HepG2 (cell line): Measurements from ENCODE around the gene PDLIM5. TPM values are rescaled to one million over a fixed set of nuclear protein-coding genes. Genes with fewer than 3 reads are reported as not detected.

ENCODE experiments used
- ATAC-seq: fragments of 200-7000 bp; cut with Tn5 transposase; 3 replicates; pipeline ENCODE4 v1.9.1; 2020; ENCODE audit warnings: mild to moderate bottlenecking, moderate library complexity
- BruUV-seq: library from RNA; stranded (reverse); fragments of 400-500 nt; replicated peaks from 2 replicates; lab custom pipeline; 2021; lab: Mats Ljungman, UMichigan
- CTCF ChIA-PET: fragments of 300-600 bp; formaldehyde crosslinking; extraction: SDS; loops from one replicate; lab custom pipeline; 2021; ENCODE audit warnings: low total read pairs, inconsistent platforms, low intra/inter-chr PET ratio; lab: Yijun Ruan, JAX
- POLR2A ChIA-PET: fragments of 350-600 bp; sonication (Branson Sonifier 250); formaldehyde crosslinking; loops from one replicate; lab custom pipeline; 2020; ENCODE audit warnings: antibody characterized with exemption, inconsistent platforms; lab: Yijun Ruan, JAX
- DNase-seq: peaks from one replicate; pipeline ENCODE4 v3.0.0-alpha.2; 2015; ENCODE audit warnings: low spot score
- FAIRE-seq: peaks from 3 replicates; lab custom pipeline; 2011; peaks lifted over from hg19 to GRCh38; lab: Jason Lieb, UNC
- H2AFZ ChIP-seq: one replicate; pipeline ENCODE4 v1.6.1; 2011; ENCODE audit warnings: low read length, inconsistent platforms
- H3K27ac ChIP-seq: fragments of 300-600 bp; 3 replicates; pipeline ENCODE4 v1.8.0; 2011; ENCODE audit warnings: mixed run types, mild to moderate bottlenecking, mixed read lengths, low read length, inconsistent platforms; ENCODE audit not compliant: insufficient read depth; ENCODE audit errors: extremely low read length
- H3K27me3 ChIP-seq, 2 experiments: fragments of 200-600 bp in 1 of 2; 2 replicates in 1 of 2; 3 replicates in 1 of 2; pipeline versions ENCODE4 v1.6.0 to v1.8.0; 2011; ENCODE audit warnings: low read length in 2 of 2, mild to moderate bottlenecking in 2 of 2, moderate library complexity in 2 of 2, inconsistent platforms in 1 of 2; ENCODE audit not compliant: insufficient read depth in 2 of 2, control insufficient read depth in 1 of 2
- H3K36me3 ChIP-seq, 2 experiments: fragments of 200-600 bp in 1 of 2; replicated peaks in 1 of 2; 2 replicates in 1 of 2; 3 replicates in 1 of 2; pipeline versions ENCODE4 v1.5.1 to v1.8.0; 2011; ENCODE audit warnings: low read length in 2 of 2, inconsistent platforms in 1 of 2; ENCODE audit not compliant: insufficient read depth in 2 of 2, control insufficient read depth in 1 of 2
- H3K4me1 ChIP-seq: 2 replicates; pipeline ENCODE4 v1.5.1; 2012; ENCODE audit warnings: low read length, inconsistent platforms; ENCODE audit not compliant: insufficient read depth
- H3K4me2 ChIP-seq: 2 replicates; pipeline ENCODE4 v1.6.0; 2011; ENCODE audit warnings: low read depth, low read length, inconsistent platforms
- H3K4me3 ChIP-seq, 3 experiments: fragments of 200-600 bp in 1 of 3; sonication (generic), shearing (Covaris generic) in 1 of 3; replicated peaks in 1 of 3; 2 replicates each; pipeline ENCODE4 v1.5.1; 2011 to 2016; ENCODE audit warnings: low read length in 3 of 3, inconsistent platforms in 2 of 3, low read depth in 2 of 3, mild to moderate bottlenecking in 2 of 3, control low read depth in 1 of 3, mixed read lengths in 1 of 3; ENCODE audit not compliant: insufficient read depth in 1 of 3
- H3K79me2 ChIP-seq: one replicate; pipeline ENCODE4 v1.6.1; 2011; ENCODE audit warnings: low read length, inconsistent platforms; ENCODE audit not compliant: insufficient read depth
- H3K9ac ChIP-seq: 2 replicates; pipeline ENCODE4 v1.6.0; 2011; ENCODE audit warnings: mild to moderate bottlenecking, low read depth, low read length, inconsistent platforms; ENCODE audit not compliant: insufficient read depth
- H3K9me3 ChIP-seq: 2 replicates; pipeline ENCODE4 v1.5.1; 2012; ENCODE audit warnings: mild to moderate bottlenecking, low read length
- H4K20me1 ChIP-seq: 2 replicates; pipeline ENCODE4 v1.6.0; 2011; ENCODE audit warnings: inconsistent platforms, mild to moderate bottlenecking, low read length, moderate library complexity; ENCODE audit not compliant: insufficient read depth
- FOXO4 ChIP-seq: sonication (generic); formaldehyde crosslinking; conservative IDR thresholded peaks from 2 replicates; pipeline ENCODE4 v1.8.1; 2023; ENCODE audit warnings: missing genetic modification reagents
- IKZF4 ChIP-seq: sonication (generic); formaldehyde crosslinking; IDR thresholded peaks from 2 replicates; pipeline ENCODE4 v1.5.1; 2020; ENCODE audit warnings: borderline replicate concordance, mild to moderate bottlenecking, low read depth, missing genetic modification reagents; ENCODE audit errors: not compliant biosample characterization
- KIAA2018 ChIP-seq: sonication (generic); formaldehyde crosslinking; IDR thresholded peaks from 2 replicates; pipeline ENCODE4 v1.5.0; 2020; ENCODE audit warnings: mild to moderate bottlenecking, missing genetic modification reagents, borderline replicate concordance
- KLF15 ChIP-seq: sonication (generic); formaldehyde crosslinking; IDR thresholded peaks from 2 replicates; pipeline ENCODE4 v1.8.1; 2023; ENCODE audit warnings: borderline replicate concordance, mild to moderate bottlenecking, inconsistent platforms, missing genetic modification reagents, mixed read lengths
- ZBTB37 ChIP-seq: sonication (generic); formaldehyde crosslinking; IDR thresholded peaks from 2 replicates; pipeline ENCODE4 v1.4.0; 2020; ENCODE audit warnings: mild to moderate bottlenecking, missing genetic modification reagents
- ZHX1 ChIP-seq: sonication (generic); formaldehyde crosslinking; IDR thresholded peaks from 2 replicates; pipeline ENCODE4 v1.8.1; 2022; ENCODE audit warnings: low read depth, mild to moderate bottlenecking, missing genetic modification reagents
- ZNF558 ChIP-seq: sonication (generic); formaldehyde crosslinking; IDR thresholded peaks from 2 replicates; pipeline ENCODE4 v1.9.0; 2022; ENCODE audit warnings: mild to moderate bottlenecking, missing genetic modification reagents, borderline replicate concordance
- ZNF713 ChIP-seq: sonication (generic); formaldehyde crosslinking; IDR thresholded peaks from 2 replicates; pipeline ENCODE4 v1.4.0; 2020; ENCODE audit warnings: mild to moderate bottlenecking, missing genetic modification reagents
- WGBS: methylation state at CpG from one replicate; pipeline ENCODE4 v1.1.6; 2017; ENCODE audit warnings: low lambda C conversion rate; 5-methylcytosine and 5-hydroxymethylcytosine counted together
- in situ Hi-C: cut with HindIII; loops from 2 replicates; pipeline ENCODE4 v1.10.0; 2017; ENCODE audit warnings: low pct_unique_long_range_greater_than_20kb; ENCODE audit not compliant: extremely low pct_ligation_motif_present
- intact Hi-C: fragments of 100-400 bp; cut with micrococcal nuclease; formaldehyde crosslinking; loops from one replicate; pipeline ENCODE4 v1.10.0; 2022; ENCODE audit not compliant: unreplicated experiment
- polyA plus RNA-seq, 8 experiments: library from polyadenylated mRNA; depleted of rRNA in 3 of 8; stranded (reverse) in 7 of 8; unstranded in 1 of 8; fragments of >200 nt; fragmentation: Illumina TruSeq in 4 of 8; extraction: Trizol in 4 of 8; gene quantifications; 2 replicates each; pipeline versions ENCODE4 v1.2.1 to v1.2.3, GENCODE V29; 2011 to 2016; ENCODE audit warnings: low read depth in 4 of 8, missing spikeins in 1 of 8, mixed read lengths in 1 of 8; ENCODE audit not compliant: insufficient read depth in 1 of 8
- total RNA-seq, 5 experiments: library from RNA; depleted of rRNA; stranded (reverse); fragments of >200 nt; fragmentation: Illumina TruSeq; extraction: Trizol; gene quantifications; 2 replicates each; pipeline ENCODE4 v1.2.3, GENCODE V29; 2016; ENCODE audit warnings: low read depth in 1 of 5

Gene PDLIM5
- total and polyA plus RNA-seq, 2 of the 13 experiments (the other 11 are each of a cell fraction or from before 2014, with no cell fraction given), result 52.8 to 119 TPM

- no peaks in the 10 kb centered on the region for H3K27me3 ChIP-seq
- H3K9ac ChIP-seq, result no peak overlapping the region
- H4K20me1 ChIP-seq, result no peaks in the 10 kb centered on the region
- POLR2A ChIA-PET, result no interaction called here
- no peak for ATAC-seq
- H3K27ac ChIP-seq, result no peak overlapping the region
- intact Hi-C loops (no loop called here), in situ Hi-C loops (no loop called here)
- no peaks in the 10 kb centered on the region for H3K9me3 ChIP-seq
- CTCF ChIA-PET, result no interaction called here
- no peak overlapping the region for H3K4me2 ChIP-seq
- no TSS peak for BruUV-seq
- no peak for FAIRE-seq
- H3K4me3 ChIP-seq, result no peak overlapping the region
- H3K36me3 ChIP-seq, result peaks cover 0 to 7% of the 10 kb centered on the region in 2 experiments; a peak in 1 of 5 replicates
- DNase-seq, result no peak
- no peaks in the 10 kb centered on the region for H3K79me2 ChIP-seq
- H2AFZ ChIP-seq, result no peak overlapping the region
- 98% methylated on average over 7 of the region's 7 CpGs for WGBS
- no peaks in the 10 kb centered on the region for H3K4me1 ChIP-seq
- TF ChIP-seq ZNF558 (CRISPR knock-in tag) (no peak), ZHX1 (no peak), KIAA2018 (CRISPR knock-in tag) (no peak), ZNF713 (CRISPR knock-in tag) (no peak), IKZF4 (CRISPR knock-in tag) (no peak), KLF15 (CRISPR knock-in tag) (no peak), ZBTB37 (no peak), FOXO4 (no peak)
Observed at GRCh38 chr4:94668724-94669123, 217.0 kb downstream of the PDLIM5 start.
